Embryonic facial prominence (tissue), 1 donor: ENCODE data around the gene ZNF397.

Experiments used
- DNase-seq: peaks from one replicate; pipeline ENCODE4 v3.0.0-alpha.2; 2016; ENCODE audit errors: extremely low spot score

The ZNF397 gene

GRCh38 chr18:35245719-35246317 is 5.0 kb downstream of the ZNF397 start:
- no peak for DNase-seq

GRCh38 chr18:35246831-35247230 is 6.0 kb downstream of the ZNF397 start:
- no peak for DNase-seq

- DNase-seq = no peak
Measured at GRCh38 chr18:35247412-35248249, 6.8 kb downstream of the ZNF397 start.

- DNase-seq = no peak
Measured at GRCh38 chr18:35248429-35248828, 7.6 kb downstream of the ZNF397 start.

- no peak for DNase-seq
Measured at GRCh38 chr18:35252466-35252865, 11.6 kb downstream of the ZNF397 start.

DNA sequence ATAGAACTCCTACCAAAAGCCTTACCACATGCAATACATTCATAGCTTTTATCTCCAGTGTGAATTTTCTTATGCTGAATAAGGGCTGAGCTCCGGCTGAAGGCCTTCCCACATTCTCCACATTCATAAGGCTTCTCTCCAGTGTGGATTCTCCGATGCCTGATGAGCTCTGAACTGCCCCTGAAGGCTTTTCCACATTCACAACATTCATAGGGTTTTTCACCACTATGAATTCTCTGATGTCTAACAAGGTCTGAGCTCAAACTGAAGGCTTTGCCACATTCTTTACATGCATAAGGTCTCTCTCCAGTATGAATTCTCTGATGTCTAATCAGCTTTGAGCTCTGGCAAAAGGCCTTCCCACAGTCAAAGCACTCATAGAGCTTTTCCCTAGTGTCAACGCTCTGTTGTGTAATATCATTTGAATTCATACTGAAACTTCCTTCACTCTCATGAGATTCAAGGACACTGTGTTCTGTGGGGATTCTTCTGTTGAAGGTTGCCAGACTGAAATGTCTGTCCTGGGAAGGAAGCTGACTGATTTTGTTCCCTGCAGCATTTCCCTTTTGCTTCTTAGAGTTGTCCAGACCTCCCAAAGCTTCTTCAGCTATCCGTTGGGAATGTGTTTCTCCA is 12.9 kb downstream of the ZNF397 start:
- no peak for DNase-seq

GRCh38 chr18:35256947-35257346 is 16.1 kb downstream of the ZNF397 start:
- DNase-seq = no peak

DNA sequence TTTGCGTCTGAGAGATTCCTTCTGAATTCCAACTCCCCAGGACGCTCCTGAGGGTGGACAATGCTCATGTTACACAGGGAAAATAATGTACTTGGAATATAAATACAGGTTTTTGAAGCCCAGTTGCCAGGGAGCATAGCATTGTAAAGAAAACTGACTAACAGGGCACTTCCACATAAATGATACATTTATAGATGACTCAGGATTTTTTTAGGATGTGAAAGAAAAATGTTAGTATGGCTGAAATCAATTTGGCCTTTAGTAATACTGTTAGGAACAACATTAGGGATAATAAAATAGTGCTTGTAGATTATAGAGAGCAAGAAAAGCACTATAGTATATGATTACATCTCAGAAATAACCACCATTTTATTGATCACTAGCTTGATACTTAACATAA is 23.6 kb downstream of the ZNF397 start:
- DNase-seq = no peak

DNA sequence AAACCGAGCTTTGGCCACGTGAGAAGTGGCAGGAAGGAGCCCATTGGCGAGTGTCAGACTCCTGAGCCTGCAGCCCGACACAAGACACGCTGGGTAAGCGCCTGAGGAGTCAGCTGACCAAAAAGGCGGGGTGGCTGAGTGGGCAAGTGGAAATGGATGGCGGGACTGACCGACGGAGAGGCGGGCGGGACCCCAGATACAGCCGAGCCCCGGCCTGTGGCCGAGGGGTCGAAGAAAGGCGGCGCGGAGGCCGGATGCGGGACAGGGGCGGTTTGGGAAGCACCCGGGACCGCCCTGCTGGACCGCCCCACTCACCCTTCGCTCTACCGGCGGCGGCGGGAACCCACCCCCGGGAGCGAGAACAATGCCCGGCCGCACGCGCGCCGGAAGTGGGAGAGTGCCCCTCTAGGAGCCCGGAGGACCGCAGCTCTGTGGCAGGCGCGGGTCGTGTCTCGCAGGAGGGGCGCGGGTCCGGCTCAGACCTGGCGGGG is 26.4 kb downstream of the ZNF397 start:
- DNase-seq = peak; percentile 68

DNA sequence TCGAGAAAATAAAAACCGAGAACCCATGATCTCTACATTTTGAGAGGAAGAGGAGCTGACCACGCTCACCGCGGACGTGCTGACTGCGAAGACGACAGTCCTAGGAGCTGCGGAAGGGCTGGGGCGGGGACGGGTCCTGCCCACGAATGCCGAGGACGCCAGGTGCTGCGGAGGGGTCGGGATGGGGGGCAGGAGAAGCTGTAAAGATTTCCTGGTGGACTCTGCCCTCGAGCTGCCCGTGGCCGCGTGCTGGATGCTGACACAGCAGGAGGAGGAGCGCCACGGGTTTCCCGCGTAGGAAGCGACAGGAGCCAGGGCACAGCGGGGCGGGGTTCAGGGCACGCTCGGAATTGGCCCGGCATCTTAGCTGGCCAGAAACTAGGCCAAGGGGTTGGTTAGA is 27.0 kb downstream of the ZNF397 start:
- DNase-seq = no peak

DNA sequence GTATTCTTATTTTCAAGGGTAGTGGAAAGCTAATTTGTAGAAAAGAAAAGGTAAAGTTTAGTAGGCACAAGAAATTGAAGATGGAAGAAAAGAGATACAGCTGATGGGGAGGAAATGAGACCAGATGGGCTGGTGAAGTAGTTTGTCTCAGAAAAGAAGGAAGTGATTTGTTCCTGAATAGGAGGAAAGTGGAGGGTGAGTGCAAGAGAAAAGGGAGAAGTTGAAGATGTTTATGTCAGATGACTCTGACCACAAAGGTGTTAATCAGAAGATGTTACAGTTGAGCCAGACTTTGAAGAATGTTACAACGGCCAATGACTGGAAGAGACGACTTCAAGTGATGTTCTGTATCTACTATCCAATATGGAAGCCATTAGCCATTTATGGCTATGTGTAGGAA is 28.0 kb downstream of the ZNF397 start:
- no peak for DNase-seq

GRCh38 chr18:35271656-35272055 is 30.8 kb downstream of the ZNF397 start:
- no peak for DNase-seq

GRCh38 chr18:35276267-35276666 is 35.4 kb downstream of the ZNF397 start:
- no peak for DNase-seq

DNA sequence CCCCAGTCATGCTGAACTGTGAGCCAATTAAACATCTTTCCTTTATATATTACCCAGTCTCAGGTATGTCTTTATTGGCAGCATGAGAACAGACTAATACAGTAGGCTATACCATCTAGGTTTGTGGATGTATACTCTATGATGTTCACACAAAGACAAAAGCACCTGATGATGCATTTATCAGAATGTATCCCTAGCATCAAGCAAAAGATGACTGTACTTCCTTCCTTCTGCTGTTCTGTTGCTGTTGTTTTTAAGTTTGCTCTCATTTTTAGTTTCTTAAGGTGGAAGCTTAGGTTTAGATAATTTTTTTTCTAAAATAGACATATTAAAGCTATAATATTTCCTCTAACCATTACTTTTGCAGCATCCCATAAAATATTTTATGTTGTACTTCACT is 36.8 kb downstream of the ZNF397 start:
- DNase-seq = no peak

GRCh38 chr18:35278085-35278484 is 37.3 kb downstream of the ZNF397 start:
- DNase-seq = no peak

DNA sequence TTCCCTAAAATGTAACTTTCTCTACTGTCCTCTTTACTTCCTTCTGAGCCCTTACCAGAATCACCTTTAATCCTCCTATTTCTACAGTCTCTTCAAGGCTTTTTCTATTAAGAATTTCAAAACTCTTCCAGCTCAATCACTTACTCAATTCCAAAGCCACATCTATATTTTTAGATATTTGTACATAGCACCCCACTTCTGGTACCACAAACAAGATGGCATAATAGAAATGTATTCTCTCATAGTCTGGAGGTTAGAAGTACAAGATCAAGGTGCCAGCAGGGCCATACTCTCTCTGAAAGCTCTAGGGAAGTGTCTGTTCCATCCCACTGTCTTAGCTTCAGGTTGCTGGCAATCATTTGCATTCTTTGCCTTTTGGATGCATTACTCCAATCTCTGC is 38.1 kb downstream of the ZNF397 start:
- no peak for DNase-seq

GRCh38 chr18:35282353-35282752 is 41.5 kb downstream of the ZNF397 start:
- DNase-seq = no peak

DNA sequence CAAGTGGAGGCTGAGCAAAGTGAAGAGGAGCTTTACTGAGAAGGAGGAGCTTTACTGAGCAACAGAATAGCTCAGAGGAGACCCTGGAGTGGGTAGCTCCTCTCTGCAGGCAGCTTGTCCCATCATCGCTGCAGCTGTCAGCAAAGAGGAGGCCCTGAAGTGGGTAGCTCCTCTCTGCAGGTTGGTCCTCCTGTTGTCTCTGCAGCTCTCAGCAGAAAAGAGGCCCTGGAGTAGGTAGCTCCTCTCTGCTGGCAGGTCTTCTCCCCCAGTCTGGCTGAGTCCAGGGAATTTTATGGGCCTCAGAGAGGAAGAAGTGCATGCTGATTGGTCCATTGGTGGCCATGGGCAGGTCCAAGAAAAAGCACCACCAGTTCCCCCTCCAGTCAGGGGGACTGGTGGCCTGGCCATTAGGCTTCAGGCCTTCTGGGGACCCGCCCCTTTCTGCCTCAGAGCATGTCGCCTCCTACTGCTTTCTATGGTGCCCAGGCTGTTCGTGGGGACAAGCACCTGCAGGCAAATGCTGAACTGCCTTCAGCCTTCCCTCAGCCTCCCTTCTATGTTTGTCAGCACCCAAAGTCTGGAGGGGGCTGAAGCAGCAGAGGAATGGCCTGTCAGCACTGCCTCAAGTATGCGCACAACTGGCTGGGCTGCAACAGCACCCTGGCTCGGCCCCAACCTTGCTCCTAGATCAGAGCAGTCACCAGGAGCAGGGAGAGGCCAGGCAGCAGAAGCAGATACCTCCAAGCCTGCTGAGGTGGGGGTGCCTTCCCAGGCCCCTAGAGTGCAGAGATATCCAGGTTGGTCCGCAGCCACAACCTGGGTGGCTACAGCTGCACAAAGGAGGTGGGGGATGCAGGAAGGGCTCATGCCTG is 43.3 kb downstream of the ZNF397 start:
- DNase-seq = no peak

GRCh38 chr18:35284841-35285240 is 44.0 kb downstream of the ZNF397 start:
- DNase-seq = no peak

- DNase-seq = no peak
Measured at GRCh38 chr18:35289293-35289692, 48.5 kb downstream of the ZNF397 start.

DNA sequence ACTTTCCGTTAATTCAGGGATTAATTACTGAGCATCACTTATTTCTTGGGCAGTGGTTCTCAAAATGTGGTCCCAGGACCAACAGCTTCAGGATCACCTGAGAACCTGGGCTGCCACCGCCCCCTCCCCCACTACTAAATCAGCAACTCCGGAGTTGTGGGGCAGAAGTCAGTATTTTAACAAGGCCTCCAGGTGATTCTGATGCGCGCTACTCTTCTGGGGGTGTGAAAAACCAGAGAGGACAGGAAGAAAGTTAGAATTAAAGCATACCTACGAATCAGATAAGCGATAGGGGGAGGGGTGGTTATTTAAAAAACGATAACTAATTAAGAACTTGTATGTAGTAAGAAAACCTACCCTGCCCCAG is 48.9 kb downstream of the ZNF397 start:
- no peak for DNase-seq
